ENCODE data around the gene NUP188. TPM values are rescaled to one million over a fixed set of nuclear protein-coding genes. Genes with fewer than 3 reads are reported as not detected.

The NUP188 gene
- total RNA-seq, 1 experiment from 2014 or later = 80.9 TPM

DNA sequence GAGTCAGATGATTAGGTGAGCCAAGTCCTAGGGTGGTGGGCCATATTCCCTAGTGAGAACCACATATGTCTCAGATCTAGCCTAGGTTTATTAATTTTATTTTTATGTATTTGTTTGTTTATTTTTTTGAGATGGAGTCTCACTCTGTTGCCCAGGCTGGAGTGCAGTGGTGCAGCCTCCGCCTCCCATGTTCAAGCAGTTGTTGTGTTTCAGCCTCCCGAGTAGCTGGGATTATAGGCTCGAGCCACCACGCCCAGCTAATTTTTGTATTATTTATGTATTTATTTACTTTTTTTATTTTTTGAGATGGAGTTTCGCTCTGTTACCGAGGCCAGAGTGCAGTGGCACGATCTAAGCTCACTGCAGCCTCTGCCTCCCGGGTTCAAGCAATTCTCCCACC, 36.0 kb downstream of the NUP188 start:
- Mint-ChIP-seq H3K4me3 (ENCODE audit: unreplicated experiment) (no peak overlapping the region), H3K4me1 (ENCODE audit: low read depth, unreplicated experiment) (no peaks in the 10 kb centered on the region), H3K36me3 (ENCODE audit: insufficient read depth, unreplicated experiment) (peaks cover 93% of the 10 kb centered on the region), H3K27ac (ENCODE audit: unreplicated experiment) (no peak overlapping the region), H3K9me3 (ENCODE audit: unreplicated experiment) (no peaks in the 10 kb centered on the region), H3K27me3 (ENCODE audit: insufficient read depth, unreplicated experiment) (no peaks in the 10 kb centered on the region)
- ChIA-PET POLR2A (no interaction called here), CTCF (no interaction called here)
- H3K4me3 ChIP-seq (ENCODE audit: low read depth, low read length) = no peak overlapping the region
- intact Hi-C loops (cut with micrococcal nuclease; ENCODE audit: unreplicated experiment) = no loop called here
- BruUV-seq (replicated peaks) = no TSS peak
- DNase-seq = no peak
- TF ChIP-seq, protein P1, sequence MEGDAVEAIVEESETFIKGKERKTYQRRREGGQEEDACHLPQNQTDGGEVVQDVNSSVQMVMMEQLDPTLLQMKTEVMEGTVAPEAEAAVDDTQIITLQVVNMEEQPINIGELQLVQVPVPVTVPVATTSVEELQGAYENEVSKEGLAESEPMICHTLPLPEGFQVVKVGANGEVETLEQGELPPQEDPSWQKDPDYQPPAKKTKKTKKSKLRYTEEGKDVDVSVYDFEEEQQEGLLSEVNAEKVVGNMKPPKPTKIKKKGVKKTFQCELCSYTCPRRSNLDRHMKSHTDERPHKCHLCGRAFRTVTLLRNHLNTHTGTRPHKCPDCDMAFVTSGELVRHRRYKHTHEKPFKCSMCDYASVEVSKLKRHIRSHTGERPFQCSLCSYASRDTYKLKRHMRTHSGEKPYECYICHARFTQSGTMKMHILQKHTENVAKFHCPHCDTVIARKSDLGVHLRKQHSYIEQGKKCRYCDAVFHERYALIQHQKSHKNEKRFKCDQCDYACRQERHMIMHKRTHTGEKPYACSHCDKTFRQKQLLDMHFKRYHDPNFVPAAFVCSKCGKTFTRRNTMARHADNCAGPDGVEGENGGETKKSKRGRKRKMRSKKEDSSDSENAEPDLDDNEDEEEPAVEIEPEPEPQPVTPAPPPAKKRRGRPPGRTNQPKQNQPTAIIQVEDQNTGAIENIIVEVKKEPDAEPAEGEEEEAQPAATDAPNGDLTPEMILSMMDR (IDR thresholded peaks at IDR 0.05; ENCODE audit: insufficient read depth in 1 of 2, low read depth in 1 of 2, low read length in 1 of 2, severe bottlenecking in 1 of 2, unreplicated experiment in 1 of 2) = no peak
- no peaks in the 10 kb centered on the region for H3K9me3 ChIP-seq
- no peaks in the 10 kb centered on the region; the same call in 1 of the 2 replicates for H3K36me3 ChIP-seq (ENCODE audit: control insufficient read depth, insufficient read depth, low read length)
- H3K27me3 ChIP-seq (replicated peaks; ENCODE audit: control insufficient read depth, insufficient read depth, low read length) = no peaks in the 10 kb centered on the region
- no peaks in the 10 kb centered on the region for H3K4me1 ChIP-seq

DNA sequence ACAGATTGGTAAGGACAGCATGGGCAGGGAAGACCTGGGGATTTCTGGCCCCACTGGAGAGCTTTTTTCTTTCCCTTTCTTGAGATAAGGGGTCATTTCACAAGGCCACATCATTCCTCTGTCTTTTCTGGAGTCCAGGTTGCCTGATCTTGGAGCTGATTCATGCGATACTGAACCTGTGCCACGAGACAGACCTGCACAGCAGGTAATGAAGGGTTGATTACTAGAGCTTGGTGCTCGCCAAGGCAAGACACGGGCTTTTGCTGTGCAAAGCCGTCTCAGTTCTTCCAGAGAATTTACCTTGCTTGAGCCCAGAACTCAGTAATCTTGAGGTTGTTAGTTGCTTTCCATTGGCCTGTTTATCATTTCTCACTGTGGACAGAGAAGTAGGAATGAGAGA, 39.2 kb downstream of the NUP188 start:
- POLR2A ChIA-PET = no interaction called here
- Mint-ChIP-seq H3K4me3 (ENCODE audit: unreplicated experiment) (no peak overlapping the region), H3K27ac (ENCODE audit: unreplicated experiment) (no peak overlapping the region), H3K9me3 (ENCODE audit: unreplicated experiment) (no peaks in the 10 kb centered on the region), H3K36me3 (ENCODE audit: insufficient read depth, unreplicated experiment) (peaks cover 81% of the 10 kb centered on the region), H3K27me3 (ENCODE audit: insufficient read depth, unreplicated experiment) (no peaks in the 10 kb centered on the region), H3K4me1 (ENCODE audit: low read depth, unreplicated experiment) (no peaks in the 10 kb centered on the region)
- no TSS peak for BruUV-seq (replicated peaks)
- DNase-seq = no peak
- CTCF ChIA-PET = no interaction called here
- Histone ChIP-seq H3K27me3 (replicated peaks; ENCODE audit: control insufficient read depth, insufficient read depth, low read length) (no peaks in the 10 kb centered on the region), H3K4me3 (ENCODE audit: low read depth, low read length) (no peak overlapping the region), H3K9me3 (no peaks in the 10 kb centered on the region), H3K4me1 (no peaks in the 10 kb centered on the region), H3K36me3 (ENCODE audit: control insufficient read depth, insufficient read depth, low read length) (peaks cover 3% of the 10 kb centered on the region; the same call in 1 of the 2 replicates)
- TF ChIP-seq, protein P1 (IDR thresholded peaks at IDR 0.05; ENCODE audit: insufficient read depth in 1 of 2, low read depth in 1 of 2, low read length in 1 of 2, severe bottlenecking in 1 of 2, unreplicated experiment in 1 of 2) = no peak
- intact Hi-C loops (cut with micrococcal nuclease; ENCODE audit: unreplicated experiment) = no loop called here

DNA sequence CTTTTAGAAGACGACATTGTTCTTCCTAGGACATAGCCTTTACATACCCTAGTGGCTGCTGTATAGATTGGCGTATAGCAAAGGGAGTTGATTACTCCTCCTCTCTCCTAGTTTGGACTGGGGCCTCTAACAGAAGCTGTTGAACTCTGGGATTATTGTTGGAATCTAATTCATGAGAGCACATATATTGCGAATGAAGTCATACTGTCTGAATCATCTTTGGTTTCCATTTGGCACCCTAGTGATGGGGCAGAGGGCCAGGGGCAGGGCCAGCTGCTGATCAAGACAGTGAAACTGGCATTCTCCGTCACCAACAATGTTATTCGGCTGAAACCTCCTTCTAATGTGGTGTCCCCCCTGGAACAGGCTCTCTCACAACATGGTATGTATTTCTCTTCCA, 40.3 kb downstream of the NUP188 start:
- no peaks in the 10 kb centered on the region for H3K27me3 Mint-ChIP-seq (ENCODE audit: insufficient read depth, unreplicated experiment)
- H3K36me3 ChIP-seq (ENCODE audit: control insufficient read depth, insufficient read depth, low read length) = peaks cover 3% of the 10 kb centered on the region; the same call in 1 of the 2 replicates
- no TSS peak for BruUV-seq (replicated peaks)

More for the DNA sequence above, 40.3 kb downstream of the NUP188 start:
- intact Hi-C loops (cut with micrococcal nuclease; ENCODE audit: unreplicated experiment) = no loop called here
- no peak for DNase-seq
- Mint-ChIP-seq H3K4me1 (ENCODE audit: low read depth, unreplicated experiment) (no peaks in the 10 kb centered on the region), H3K4me3 (ENCODE audit: unreplicated experiment) (no peak overlapping the region), H3K36me3 (ENCODE audit: insufficient read depth, unreplicated experiment) (peaks cover 80% of the 10 kb centered on the region), H3K9me3 (ENCODE audit: unreplicated experiment) (no peaks in the 10 kb centered on the region), H3K27ac (ENCODE audit: unreplicated experiment) (no peak overlapping the region)
- no peak overlapping the region for H3K4me3 ChIP-seq (ENCODE audit: low read depth, low read length)
- CTCF ChIA-PET = no interaction called here
- H3K27me3 ChIP-seq (replicated peaks; ENCODE audit: control insufficient read depth, insufficient read depth, low read length) = no peaks in the 10 kb centered on the region
- H3K9me3 ChIP-seq = no peaks in the 10 kb centered on the region
- no peaks in the 10 kb centered on the region for H3K4me1 ChIP-seq
- POLR2A ChIA-PET = no interaction called here
- TF ChIP-seq, protein P1 (IDR thresholded peaks at IDR 0.05; ENCODE audit: insufficient read depth in 1 of 2, low read depth in 1 of 2, low read length in 1 of 2, severe bottlenecking in 1 of 2, unreplicated experiment in 1 of 2) = no peak
